ENCODE data around the gene HAUS8. TPM values are rescaled to one million over a fixed set of nuclear protein-coding genes. Genes with fewer than 3 reads are reported as not detected.

Gene HAUS8
- total RNA-seq, 1 donor from 2014 or later: 8.2 TPM

GRCh38 chr19:17061691-17062090 is 13.6 kb downstream of the HAUS8 start:
- Mint-ChIP-seq H3K4me1 (ENCODE audit: low read depth) (no peaks in the 10 kb centered on the region), H3K4me3 (ENCODE audit: unreplicated experiment) (no peak overlapping the region), H3K36me3 (ENCODE audit: low read depth) (peaks cover 11% of the 10 kb centered on the region), H3K27ac (ENCODE audit: unreplicated experiment) (no peak overlapping the region), H3K9me3 (ENCODE audit: low read depth) (no peaks in the 10 kb centered on the region), H3K27me3 (ENCODE audit: low read depth) (no peaks in the 10 kb centered on the region)
- no peak for DNase-seq (ENCODE audit: low spot score)
- TF ChIP-seq CTCF (IDR thresholded peaks at IDR 0.05): no peak

GRCh38 chr19:17061205-17061604 is 14.0 kb downstream of the HAUS8 start:
- TF ChIP-seq CTCF (IDR thresholded peaks at IDR 0.05): no peak
- Mint-ChIP-seq H3K9me3 (ENCODE audit: low read depth) (no peaks in the 10 kb centered on the region), H3K4me3 (ENCODE audit: unreplicated experiment) (no peak overlapping the region), H3K36me3 (ENCODE audit: low read depth) (peaks cover 12% of the 10 kb centered on the region), H3K4me1 (ENCODE audit: low read depth) (no peaks in the 10 kb centered on the region), H3K27ac (ENCODE audit: unreplicated experiment) (no peak overlapping the region), H3K27me3 (ENCODE audit: low read depth) (no peaks in the 10 kb centered on the region)
- DNase-seq (ENCODE audit: low spot score): no peak

- Mint-ChIP-seq H3K36me3 (ENCODE audit: low read depth) (peaks cover 12% of the 10 kb centered on the region), H3K9me3 (ENCODE audit: low read depth) (no peaks in the 10 kb centered on the region), H3K4me1 (ENCODE audit: low read depth) (no peaks in the 10 kb centered on the region), H3K27me3 (ENCODE audit: low read depth) (no peaks in the 10 kb centered on the region), H3K27ac (ENCODE audit: unreplicated experiment) (no peak overlapping the region), H3K4me3 (ENCODE audit: unreplicated experiment) (no peak overlapping the region)
- DNase-seq (ENCODE audit: low spot score): no peak
- TF ChIP-seq CTCF (IDR thresholded peaks at IDR 0.05): no peak
Measured at GRCh38 chr19:17060802-17061201, 14.4 kb downstream of the HAUS8 start.

GRCh38 chr19:17058236-17058635 is 17.0 kb downstream of the HAUS8 start:
- DNase-seq (ENCODE audit: low spot score): no peak
- no peak overlapping the region for H3K4me3 Mint-ChIP-seq (ENCODE audit: unreplicated experiment)
- H3K27me3 Mint-ChIP-seq (ENCODE audit: low read depth): no peaks in the 10 kb centered on the region
- H3K4me1 Mint-ChIP-seq (ENCODE audit: low read depth): no peaks in the 10 kb centered on the region
- no peaks in the 10 kb centered on the region for H3K9me3 Mint-ChIP-seq (ENCODE audit: low read depth)
- peaks cover 10% of the 10 kb centered on the region for H3K36me3 Mint-ChIP-seq (ENCODE audit: low read depth)
- no peak for TF ChIP-seq CTCF (IDR thresholded peaks at IDR 0.05)
- no peak overlapping the region for H3K27ac Mint-ChIP-seq (ENCODE audit: unreplicated experiment)

- no peaks in the 10 kb centered on the region for H3K9me3 Mint-ChIP-seq (ENCODE audit: low read depth)
- H3K4me3 Mint-ChIP-seq (ENCODE audit: unreplicated experiment): no peak overlapping the region
- peaks cover 3% of the 10 kb centered on the region for H3K4me1 Mint-ChIP-seq (ENCODE audit: low read depth)
- DNase-seq (ENCODE audit: low spot score): no peak
- no peak overlapping the region for H3K27ac Mint-ChIP-seq (ENCODE audit: unreplicated experiment)
- H3K36me3 Mint-ChIP-seq (ENCODE audit: low read depth): peaks cover 14% of the 10 kb centered on the region
- H3K27me3 Mint-ChIP-seq (ENCODE audit: low read depth): no peaks in the 10 kb centered on the region
- no peak for TF ChIP-seq CTCF (IDR thresholded peaks at IDR 0.05)
Measured at GRCh38 chr19:17055636-17056035, 19.6 kb downstream of the HAUS8 start.

All from chondrocyte (in vitro differentiated cells).